ENCODE measurements around the gene ANKRD2.
"Not testable (repeated sequence)": the region's sequence is repeated elsewhere in the genome, so short reads cannot be mapped to it uniquely, and the experiment has no call there.

ANKRD2 gene, protein sequence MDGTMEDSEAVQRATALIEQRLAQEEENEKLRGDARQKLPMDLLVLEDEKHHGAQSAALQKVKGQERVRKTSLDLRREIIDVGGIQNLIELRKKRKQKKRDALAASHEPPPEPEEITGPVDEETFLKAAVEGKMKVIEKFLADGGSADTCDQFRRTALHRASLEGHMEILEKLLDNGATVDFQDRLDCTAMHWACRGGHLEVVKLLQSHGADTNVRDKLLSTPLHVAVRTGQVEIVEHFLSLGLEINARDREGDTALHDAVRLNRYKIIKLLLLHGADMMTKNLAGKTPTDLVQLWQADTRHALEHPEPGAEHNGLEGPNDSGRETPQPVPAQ

DNA sequence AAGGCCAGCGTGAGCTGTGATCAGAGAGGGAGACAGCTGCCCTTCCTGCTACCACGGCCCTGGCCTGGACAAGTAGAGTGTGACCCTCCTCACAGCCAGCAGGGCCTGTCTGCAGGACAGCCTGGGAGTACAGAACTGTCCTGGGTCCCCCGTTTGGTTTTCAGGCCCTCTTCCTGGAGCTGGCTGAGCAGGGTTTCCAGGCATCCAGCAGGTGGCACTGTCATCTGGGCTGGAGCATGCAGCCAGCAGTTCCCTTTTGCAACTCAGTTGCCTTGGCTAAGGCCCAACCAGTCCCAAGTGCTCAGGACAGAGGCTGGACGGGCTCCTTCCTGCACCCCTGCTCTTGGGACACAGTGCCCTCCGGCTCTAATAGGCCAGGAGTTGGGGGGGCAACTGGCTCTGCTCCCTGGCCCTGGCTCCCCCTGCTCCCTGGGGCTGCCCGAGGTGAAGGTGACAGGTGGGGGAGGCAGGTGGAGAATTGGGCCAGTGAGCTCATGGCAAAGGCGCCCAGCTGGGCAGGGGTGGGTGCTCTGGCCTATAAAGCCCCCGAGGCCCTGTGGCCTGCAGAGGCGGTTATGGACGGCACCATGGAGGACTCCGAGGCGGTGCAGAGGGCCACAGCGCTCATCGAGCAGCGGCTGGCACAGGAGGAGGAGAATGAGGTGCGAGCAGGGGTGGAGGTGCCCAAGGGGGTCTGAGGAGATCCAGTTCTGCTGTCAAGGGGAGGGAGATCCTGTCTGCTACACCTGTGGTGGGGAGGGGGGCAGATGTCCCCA, at the start of gene ANKRD2:
TSS of gene ANKRD2 (plus strand) at position 566 of the 776 bp plus-strand sequence. CDS start at position 576, 10 bp downstream.
- Histone ChIP-seq H3K9ac (no peak within 1 kb of the TSS; the same call in 1 of the 2 replicates), H3K4me2 (peak within 1 kb of the TSS; percentile 13; the same call in 1 of the 2 replicates)
- no peak for TF ChIP-seq Cebpa-rat (IDR thresholded peaks at IDR 0.05)

DNA sequence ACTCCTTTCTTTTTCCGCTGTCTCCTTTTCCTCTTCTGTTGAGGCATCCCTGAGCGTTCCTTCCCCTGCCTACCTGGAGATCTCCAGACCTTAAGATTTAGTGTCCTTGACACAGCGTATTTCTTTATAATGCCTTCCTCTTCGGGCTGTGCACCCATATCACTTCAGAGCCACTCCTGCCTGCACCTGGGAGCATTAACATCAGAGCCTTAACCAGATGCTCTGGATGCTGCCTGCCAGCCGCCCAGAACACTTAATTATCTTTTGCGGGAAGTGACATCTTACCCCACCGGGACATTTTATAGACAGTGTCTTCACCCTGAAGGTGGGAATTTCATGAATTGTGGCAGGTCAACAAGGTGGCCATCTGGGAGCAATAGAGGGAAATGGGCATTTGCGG, 49.6 kb upstream of the ANKRD2 start:
- H4K20me1 ChIP-seq: no peaks in the 10 kb centered on the region
- H3K4me2 ChIP-seq: peak overlapping the region; percentile 40

More for the DNA sequence above, at the start of gene ANKRD2:
- no peaks in the 10 kb centered on the region for H3K27me3 ChIP-seq
- H3K4me1 ChIP-seq: peaks cover 25% of the 10 kb centered on the region
- 0 out of 2 replicates have a peak within 1 kb of the TSS, but pooled peaks have one; percentile 2 for H3K27ac ChIP-seq
- no peak within 1 kb of the TSS for H3K4me3 ChIP-seq
- H4K20me1 ChIP-seq: no peaks in the 10 kb centered on the region
- no peaks in the 10 kb centered on the region for H3K36me3 ChIP-seq
- no peaks in the 10 kb centered on the region for H3K9me3 ChIP-seq

DNA sequence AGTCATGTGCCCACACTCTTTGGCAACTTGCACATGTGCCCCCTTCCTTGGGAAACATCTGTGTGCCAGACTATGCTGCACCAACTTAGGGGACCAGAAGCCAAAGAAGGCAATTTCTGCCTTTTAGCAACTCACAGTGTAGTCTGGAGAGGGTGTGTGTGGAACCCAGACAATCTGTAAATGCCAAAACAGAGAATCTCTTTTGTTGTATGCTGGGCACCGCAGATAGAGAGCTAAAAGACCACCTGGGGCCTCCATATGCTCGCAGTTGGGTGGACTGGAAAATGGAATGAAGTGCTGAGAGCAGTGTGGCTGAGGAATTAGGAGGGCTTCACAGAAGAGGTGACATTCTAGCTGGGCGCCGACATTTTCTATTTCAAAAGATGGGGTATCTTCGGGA, 47.5 kb upstream of the ANKRD2 start:
- Histone ChIP-seq H3K4me2 (no peak overlapping the region), H3K27me3 (no peaks in the 10 kb centered on the region), H3K9ac (no peak overlapping the region), H3K4me1 (peaks cover 13% of the 10 kb centered on the region), H4K20me1 (no peaks in the 10 kb centered on the region), H3K36me3 (no peaks in the 10 kb centered on the region), H3K9me3 (peaks cover 4% of the 10 kb centered on the region; the same call in 1 of the 2 replicates), H3K27ac (no peak overlapping the region), H3K4me3 (no peak overlapping the region)
- TF ChIP-seq Cebpa-rat (IDR thresholded peaks at IDR 0.05): no peak

More for the DNA sequence above, 49.6 kb upstream of the ANKRD2 start:
- no peak for TF ChIP-seq Cebpa-rat (IDR thresholded peaks at IDR 0.05)
- no peak overlapping the region for H3K27ac ChIP-seq
- no peak overlapping the region for H3K4me3 ChIP-seq
- H3K27me3 ChIP-seq: no peaks in the 10 kb centered on the region
- H3K9me3 ChIP-seq: no peaks in the 10 kb centered on the region
- H3K36me3 ChIP-seq: no peaks in the 10 kb centered on the region
- peaks cover 35% of the 10 kb centered on the region for H3K4me1 ChIP-seq
- no peak overlapping the region for H3K9ac ChIP-seq

DNA sequence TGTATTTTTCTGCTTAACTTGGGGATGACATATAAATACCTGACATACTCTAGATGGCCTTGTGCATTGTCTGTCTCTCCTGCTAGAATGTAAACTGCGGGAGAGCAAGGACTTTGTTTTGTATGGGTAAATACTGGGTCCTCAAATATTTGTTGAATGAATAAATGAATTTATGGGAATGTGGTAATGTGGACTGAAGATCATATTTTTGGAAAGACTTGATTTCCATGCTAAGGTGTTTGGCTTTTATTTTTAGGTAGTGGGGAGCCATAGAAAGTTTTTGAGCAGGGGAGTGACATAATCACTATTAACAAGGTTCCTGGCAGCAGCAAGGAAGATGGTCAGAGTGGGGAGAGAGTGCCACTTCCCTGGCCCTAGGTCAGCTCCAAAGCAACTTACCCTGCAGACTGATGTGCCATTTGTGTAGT, 46.9 kb upstream of the ANKRD2 start:
- no peaks in the 10 kb centered on the region for H3K36me3 ChIP-seq
- H3K4me3 ChIP-seq: no peak overlapping the region
- peaks cover 13% of the 10 kb centered on the region for H3K4me1 ChIP-seq
- no peak overlapping the region for H3K9ac ChIP-seq
- H3K9me3 ChIP-seq: peaks cover 4% of the 10 kb centered on the region; the same call in 1 of the 2 replicates
- H4K20me1 ChIP-seq: no peaks in the 10 kb centered on the region
- H3K27me3 ChIP-seq: no peaks in the 10 kb centered on the region
- no peak overlapping the region for H3K27ac ChIP-seq
- TF ChIP-seq Cebpa-rat (IDR thresholded peaks at IDR 0.05): no peak
- no peak overlapping the region for H3K4me2 ChIP-seq

DNA sequence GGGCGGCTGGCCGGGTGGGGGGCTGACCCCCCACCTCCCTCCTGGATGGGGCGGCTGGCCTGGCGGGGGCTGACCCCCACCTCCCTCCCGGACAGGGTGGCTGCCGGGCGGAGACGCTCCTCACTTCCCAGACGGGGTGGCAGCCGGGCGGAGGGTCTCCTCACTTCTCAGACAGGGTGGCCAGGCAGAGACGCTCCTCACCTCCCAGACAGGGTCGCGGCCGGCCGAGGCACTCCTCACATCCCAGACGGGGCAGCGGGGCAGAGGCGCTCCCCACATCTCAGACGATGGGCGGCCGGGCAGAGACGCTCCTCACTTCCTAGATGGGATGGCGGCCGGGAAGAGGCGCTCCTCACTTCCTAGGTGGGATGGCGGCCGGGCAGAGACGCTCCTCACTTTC, 43.7 kb upstream of the ANKRD2 start:
- H3K4me2 ChIP-seq, H3K9ac ChIP-seq, H3K4me1 ChIP-seq, H3K4me3 ChIP-seq, H3K36me3 ChIP-seq, H3K27ac ChIP-seq, H4K20me1 ChIP-seq, H3K9me3 ChIP-seq, H3K27me3 ChIP-seq: not testable (repeated sequence)

DNA sequence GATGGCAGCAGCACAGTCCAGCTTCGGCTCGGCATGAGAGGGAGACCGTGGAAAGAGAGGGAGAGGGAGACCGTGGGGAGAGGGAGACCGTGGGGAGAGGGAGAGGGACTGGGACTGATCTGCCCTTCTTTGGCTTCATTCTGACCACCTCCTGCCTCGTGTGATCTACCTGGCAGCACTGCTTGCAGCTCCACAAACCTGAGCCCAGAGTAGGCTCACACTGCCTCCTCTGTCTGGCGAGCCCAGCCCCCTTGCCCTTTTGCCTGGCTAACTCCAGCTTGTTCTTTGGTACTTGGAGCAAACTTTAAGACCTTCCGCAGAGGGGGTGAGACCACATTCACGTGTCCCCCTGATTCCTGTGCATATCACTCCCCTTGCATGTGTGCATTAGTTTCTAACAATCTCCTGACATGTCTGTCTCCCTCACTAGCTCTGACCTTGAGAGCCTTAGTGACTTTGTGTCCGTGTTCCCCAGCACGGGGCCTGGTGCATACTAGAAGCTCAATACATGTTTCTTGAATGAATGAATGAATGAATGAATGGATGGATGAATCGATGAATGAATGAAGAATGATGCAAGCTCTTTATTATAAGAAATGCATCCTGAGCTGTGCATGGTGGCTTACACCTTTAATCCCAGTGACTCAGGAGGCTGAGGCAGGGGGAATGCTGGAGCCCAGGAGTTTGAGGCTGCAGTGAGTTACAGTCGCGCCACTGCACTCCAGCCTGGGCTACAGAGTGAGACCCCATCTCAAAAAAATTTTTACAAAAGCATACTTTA, 42.7 kb upstream of the ANKRD2 start:
- H3K27me3 ChIP-seq: no peaks in the 10 kb centered on the region
- no peaks in the 10 kb centered on the region for H3K4me1 ChIP-seq
- H3K27ac ChIP-seq: no peak overlapping the region
- H3K9me3 ChIP-seq: peaks cover 4% of the 10 kb centered on the region; the same call in 1 of the 2 replicates
- no peak overlapping the region for H3K4me2 ChIP-seq
- H4K20me1 ChIP-seq: no peaks in the 10 kb centered on the region
- H3K36me3 ChIP-seq: no peaks in the 10 kb centered on the region
- no peak overlapping the region for H3K9ac ChIP-seq
- no peak overlapping the region for H3K4me3 ChIP-seq
- TF ChIP-seq Cebpa-rat (IDR thresholded peaks at IDR 0.05): no peak

DNA sequence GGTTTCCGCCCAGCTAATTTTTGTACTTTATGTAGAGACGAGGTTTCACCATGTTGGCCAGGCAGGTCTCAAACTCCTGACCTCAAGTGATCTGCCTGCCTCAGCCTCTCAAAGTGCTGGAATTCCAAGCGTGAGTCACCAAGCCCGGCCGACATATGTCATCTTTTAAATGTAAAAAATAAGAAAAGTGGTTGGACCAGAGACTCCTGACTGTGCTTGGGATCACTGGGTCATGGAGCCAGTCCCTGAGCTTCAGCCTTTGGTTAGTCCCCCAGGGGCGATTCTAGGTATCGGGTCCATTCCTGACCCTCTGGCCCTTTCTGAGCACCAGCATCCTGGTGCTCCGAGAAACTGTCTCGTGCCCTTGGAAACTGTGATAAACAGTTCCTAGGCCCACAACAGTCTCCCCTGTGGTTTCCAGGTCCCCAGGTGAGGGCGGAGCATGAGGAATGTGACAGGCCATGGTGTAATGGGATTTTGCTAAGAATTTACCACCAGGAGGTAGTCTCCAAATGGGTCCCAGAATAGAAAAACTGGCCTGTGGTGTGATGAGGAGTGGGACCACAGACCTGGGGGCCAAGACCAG, 41.1 kb upstream of the ANKRD2 start:
- H3K4me3 ChIP-seq: no peak overlapping the region
- TF ChIP-seq Cebpa-rat (IDR thresholded peaks at IDR 0.05): no peak
- H3K9ac ChIP-seq: no peak overlapping the region
- no peaks in the 10 kb centered on the region for H3K36me3 ChIP-seq
- no peaks in the 10 kb centered on the region for H3K27me3 ChIP-seq
- peaks cover 4% of the 10 kb centered on the region; the same call in 1 of the 2 replicates for H3K9me3 ChIP-seq
- no peak overlapping the region for H3K27ac ChIP-seq
- H3K4me1 ChIP-seq: no peaks in the 10 kb centered on the region
- no peak overlapping the region for H3K4me2 ChIP-seq
- no peaks in the 10 kb centered on the region for H4K20me1 ChIP-seq

DNA sequence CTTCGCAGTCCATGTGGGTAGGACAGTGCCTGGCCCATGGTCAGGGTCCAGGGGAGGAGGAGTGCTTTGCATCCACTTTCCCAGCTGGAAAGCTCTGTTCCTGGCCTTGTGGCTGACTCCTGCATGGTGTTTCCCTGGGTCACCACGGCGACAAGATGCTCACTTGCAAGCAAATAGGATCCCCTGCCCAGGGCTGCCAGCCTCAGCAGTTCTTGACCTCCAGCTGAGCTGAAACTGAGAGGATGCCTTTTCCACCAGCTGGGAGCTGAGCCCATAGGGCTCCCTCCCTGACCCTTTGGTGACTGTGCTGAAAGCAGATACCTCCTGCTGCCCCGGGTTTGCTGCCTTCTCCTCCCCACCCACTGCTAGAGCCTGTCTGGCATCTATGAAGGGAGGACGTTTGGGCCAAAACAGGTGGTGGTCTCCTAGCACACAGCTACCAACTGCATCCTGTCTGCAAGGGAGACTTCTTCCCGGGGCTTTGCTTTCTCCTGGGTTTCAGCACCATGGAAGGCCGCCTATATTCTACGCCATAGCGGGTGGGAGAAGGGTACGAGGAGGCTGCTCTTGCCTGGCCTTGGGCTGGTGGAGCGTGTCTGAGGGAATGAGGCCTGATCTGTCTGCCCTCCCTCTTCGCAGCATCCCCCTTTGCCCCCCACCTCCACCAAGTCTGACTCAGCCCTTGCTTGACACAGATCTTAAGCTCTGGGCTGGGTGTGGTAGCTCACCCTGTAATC, 39.5 kb upstream of the ANKRD2 start:
- no peak overlapping the region for H3K4me2 ChIP-seq
- no peak for TF ChIP-seq Cebpa-rat (IDR thresholded peaks at IDR 0.05)

DNA sequence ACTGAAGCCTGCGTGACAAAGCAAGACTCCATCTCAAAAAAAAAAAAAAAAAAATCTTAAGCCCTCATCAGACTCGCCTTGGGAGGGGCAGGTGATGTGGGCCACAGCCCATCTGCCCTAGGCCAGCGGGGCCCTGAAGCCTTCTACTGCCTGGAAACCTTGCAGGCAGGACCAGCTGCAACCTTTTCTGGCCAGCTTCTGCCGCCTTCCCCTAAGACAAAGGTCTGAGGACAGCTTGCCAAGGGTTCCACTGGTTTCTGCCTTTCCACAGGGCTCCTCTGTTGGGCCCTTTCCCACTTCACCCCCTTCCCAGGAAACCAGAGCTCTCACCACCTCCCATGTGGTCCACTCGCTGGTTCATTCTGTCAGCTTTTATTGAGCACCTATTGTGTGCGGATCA, 38.7 kb upstream of the ANKRD2 start:
- Histone ChIP-seq H3K9ac (no peak overlapping the region), H3K4me1 (no peaks in the 10 kb centered on the region), H3K4me2 (no peak overlapping the region), H3K27me3 (no peaks in the 10 kb centered on the region), H3K36me3 (no peaks in the 10 kb centered on the region), H3K9me3 (peaks cover 4% of the 10 kb centered on the region; the same call in 1 of the 2 replicates), H3K27ac (no peak overlapping the region), H4K20me1 (no peaks in the 10 kb centered on the region), H3K4me3 (no peak overlapping the region)
- no peak for TF ChIP-seq Cebpa-rat (IDR thresholded peaks at IDR 0.05)

More for the DNA sequence above, 39.5 kb upstream of the ANKRD2 start:
- Histone ChIP-seq H3K27ac (no peak overlapping the region), H3K9me3 (peaks cover 4% of the 10 kb centered on the region; the same call in 1 of the 2 replicates), H3K9ac (no peak overlapping the region), H3K36me3 (no peaks in the 10 kb centered on the region), H4K20me1 (no peaks in the 10 kb centered on the region), H3K4me3 (no peak overlapping the region), H3K4me1 (no peaks in the 10 kb centered on the region), H3K27me3 (no peaks in the 10 kb centered on the region)
